ENCODE results near the gene PCDHGA11.
"Not testable (repeated sequence)": the region's sequence is repeated elsewhere in the genome, so short reads cannot be mapped to it uniquely, and the experiment has no call there.

Gene PCDHGA11

DNA sequence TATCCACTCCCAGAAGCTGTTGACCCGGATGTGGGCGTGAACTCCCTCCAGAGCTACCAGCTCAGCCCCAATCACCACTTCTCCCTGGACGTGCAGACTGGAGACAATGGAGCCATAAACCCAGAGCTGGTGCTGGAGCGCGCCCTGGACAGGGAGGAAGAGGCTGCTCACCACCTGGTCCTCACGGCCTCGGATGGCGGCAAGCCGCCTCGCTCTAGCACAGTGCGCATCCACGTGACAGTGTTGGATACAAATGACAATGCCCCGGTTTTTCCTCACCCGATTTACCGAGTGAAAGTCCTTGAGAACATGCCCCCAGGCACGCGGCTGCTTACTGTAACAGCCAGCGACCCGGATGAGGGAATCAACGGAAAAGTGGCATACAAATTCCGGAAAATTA, 27.6 kb upstream of the PCDHGA11 start:
- TF ChIP-seq, protein P1, sequence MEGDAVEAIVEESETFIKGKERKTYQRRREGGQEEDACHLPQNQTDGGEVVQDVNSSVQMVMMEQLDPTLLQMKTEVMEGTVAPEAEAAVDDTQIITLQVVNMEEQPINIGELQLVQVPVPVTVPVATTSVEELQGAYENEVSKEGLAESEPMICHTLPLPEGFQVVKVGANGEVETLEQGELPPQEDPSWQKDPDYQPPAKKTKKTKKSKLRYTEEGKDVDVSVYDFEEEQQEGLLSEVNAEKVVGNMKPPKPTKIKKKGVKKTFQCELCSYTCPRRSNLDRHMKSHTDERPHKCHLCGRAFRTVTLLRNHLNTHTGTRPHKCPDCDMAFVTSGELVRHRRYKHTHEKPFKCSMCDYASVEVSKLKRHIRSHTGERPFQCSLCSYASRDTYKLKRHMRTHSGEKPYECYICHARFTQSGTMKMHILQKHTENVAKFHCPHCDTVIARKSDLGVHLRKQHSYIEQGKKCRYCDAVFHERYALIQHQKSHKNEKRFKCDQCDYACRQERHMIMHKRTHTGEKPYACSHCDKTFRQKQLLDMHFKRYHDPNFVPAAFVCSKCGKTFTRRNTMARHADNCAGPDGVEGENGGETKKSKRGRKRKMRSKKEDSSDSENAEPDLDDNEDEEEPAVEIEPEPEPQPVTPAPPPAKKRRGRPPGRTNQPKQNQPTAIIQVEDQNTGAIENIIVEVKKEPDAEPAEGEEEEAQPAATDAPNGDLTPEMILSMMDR (conservative IDR thresholded peaks at IDR 0.05; ENCODE audit: low read depth, low read length): no peak
- no peak overlapping the region for H3K4me3 ChIP-seq (ENCODE audit: low read length)

DNA sequence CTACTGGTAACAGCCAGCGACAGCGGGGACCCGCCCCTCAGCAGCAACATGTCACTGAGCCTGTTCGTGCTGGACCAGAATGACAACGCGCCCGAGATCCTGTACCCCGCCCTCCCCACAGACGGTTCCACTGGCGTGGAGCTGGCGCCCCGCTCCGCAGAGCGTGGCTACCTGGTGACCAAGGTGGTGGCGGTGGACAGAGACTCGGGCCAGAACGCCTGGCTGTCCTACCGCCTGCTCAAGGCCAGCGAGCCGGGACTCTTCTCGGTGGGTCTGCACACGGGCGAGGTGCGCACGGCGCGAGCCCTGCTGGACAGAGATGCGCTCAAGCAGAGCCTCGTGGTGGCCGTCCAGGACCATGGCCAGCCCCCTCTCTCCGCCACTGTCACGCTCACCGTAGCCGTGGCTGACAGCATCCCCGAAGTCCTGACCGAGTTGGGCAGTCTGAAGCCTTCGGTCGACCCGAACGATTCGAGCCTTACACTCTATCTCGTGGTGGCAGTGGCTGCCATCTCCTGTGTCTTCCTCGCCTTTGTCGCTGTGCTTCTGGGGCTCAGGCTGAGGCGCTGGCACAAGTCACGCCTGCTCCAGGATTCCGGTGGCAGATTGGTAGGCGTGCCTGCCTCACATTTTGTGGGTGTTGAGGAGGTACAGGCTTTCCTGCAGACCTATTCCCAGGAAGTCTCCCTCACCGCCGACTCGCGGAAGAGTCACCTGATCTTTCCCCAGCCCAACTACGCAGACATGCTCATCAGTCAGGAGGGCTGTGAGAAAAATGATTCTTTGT, 26.3 kb upstream of the PCDHGA11 start:
- not testable (repeated sequence) for DNase-seq (ENCODE audit: low read depth); H3K4me3 ChIP-seq (ENCODE audit: low read length)

More for the DNA sequence above, 27.6 kb upstream of the PCDHGA11 start:
- no peak for DNase-seq (ENCODE audit: low read depth)

DNA sequence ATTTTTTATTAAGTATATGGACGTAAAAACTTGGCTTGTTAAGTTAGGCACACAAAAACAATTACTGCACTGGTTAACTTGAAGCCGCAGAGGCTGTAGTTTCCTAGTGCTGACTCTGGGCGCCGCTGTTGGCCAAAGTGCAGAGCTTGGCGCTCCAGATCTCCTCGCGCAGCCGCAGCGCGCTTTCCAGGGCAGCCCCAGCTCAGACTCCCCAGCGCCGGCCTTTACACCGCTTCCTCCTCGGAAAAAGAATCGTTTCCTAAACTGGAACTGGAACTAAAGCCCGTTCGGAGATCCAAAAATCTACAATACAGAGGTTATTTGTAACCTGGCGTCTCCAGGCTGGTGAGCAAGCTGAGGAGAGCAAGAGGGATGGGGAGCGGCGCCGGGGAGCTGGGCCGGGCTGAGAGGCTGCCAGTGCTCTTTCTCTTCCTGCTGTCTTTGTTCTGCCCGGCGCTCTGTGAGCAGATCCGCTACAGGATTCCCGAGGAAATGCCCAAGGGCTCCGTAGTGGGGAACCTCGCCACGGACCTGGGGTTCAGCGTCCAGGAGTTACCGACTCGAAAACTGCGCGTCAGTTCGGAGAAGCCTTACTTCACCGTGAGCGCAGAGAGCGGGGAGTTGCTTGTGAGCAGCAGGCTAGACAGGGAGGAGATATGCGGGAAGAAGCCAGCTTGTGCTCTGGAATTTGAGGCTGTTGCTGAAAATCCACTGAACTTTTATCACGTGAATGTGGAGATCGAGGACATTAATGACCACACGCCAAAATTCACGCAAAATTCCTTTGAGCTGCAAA, 22.9 kb upstream of the PCDHGA11 start, which contains the start of gene PCDHGB5:
PCDHGB5 (plus strand) TSS at position 192 of the 796 bp plus-strand sequence; CDS start at position 373, 181 bp downstream.
- not testable (repeated sequence) for DNase-seq (ENCODE audit: low read depth)

DNA sequence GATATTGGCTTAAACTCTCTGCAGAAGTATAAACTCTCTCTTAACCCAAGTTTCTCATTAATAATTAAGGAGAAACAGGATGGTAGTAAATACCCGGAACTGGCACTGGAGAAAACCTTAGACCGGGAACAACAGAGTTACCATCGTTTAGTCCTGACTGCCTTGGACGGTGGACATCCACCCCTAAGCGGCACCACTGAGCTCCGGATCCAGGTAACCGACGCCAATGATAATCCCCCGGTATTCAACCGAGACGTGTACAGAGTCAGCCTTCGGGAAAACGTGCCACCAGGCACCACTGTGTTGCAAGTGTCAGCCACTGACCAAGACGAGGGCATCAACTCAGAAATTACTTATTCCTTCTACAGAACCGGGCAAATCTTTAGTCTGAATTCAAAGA, 22.2 kb upstream of the PCDHGA11 start:
- TF ChIP-seq, protein P1 (conservative IDR thresholded peaks at IDR 0.05; ENCODE audit: low read depth, low read length): no peak
- H3K4me3 ChIP-seq (ENCODE audit: low read length): no peak overlapping the region
- DNase-seq (ENCODE audit: low read depth): no peak

More for the DNA sequence above, 22.9 kb upstream of the PCDHGA11 start, which contains the start of gene PCDHGB5:
- peak within 1 kb of the TSS; percentile 36 for H3K4me3 ChIP-seq (ENCODE audit: low read length)
- TF ChIP-seq, protein P1 (conservative IDR thresholded peaks at IDR 0.05; ENCODE audit: low read depth, low read length): peak; percentile 56

DNA sequence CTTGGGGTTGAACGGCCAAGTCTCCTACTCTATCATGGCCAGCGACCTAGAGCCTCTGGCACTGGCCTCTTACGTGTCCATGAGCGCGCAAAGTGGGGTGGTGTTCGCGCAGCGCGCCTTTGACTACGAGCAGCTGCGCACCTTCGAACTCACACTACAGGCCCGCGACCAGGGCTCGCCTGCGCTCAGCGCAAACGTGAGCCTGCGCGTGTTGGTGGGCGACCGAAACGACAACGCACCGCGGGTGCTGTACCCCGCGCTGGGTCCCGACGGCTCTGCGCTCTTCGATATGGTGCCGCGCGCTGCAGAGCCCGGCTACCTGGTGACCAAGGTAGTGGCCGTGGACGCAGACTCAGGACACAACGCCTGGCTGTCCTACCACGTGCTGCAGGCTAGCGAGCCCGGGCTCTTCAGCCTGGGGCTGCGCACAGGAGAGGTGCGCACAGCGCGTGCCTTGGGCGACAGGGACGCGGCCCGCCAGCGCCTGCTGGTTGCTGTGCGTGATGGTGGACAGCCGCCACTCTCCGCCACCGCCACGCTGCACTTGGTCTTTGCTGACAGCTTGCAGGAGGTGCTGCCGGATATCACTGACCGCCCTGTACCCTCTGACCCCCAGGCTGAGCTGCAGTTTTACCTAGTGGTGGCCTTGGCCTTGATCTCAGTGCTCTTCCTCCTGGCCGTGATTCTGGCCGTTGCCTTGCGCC, 21.1 kb upstream of the PCDHGA11 start:
- no peak overlapping the region for H3K4me3 ChIP-seq (ENCODE audit: low read length)
- TF ChIP-seq, protein P1 (conservative IDR thresholded peaks at IDR 0.05; ENCODE audit: low read depth, low read length): no peak
- DNase-seq (ENCODE audit: low read depth): no peak

DNA sequence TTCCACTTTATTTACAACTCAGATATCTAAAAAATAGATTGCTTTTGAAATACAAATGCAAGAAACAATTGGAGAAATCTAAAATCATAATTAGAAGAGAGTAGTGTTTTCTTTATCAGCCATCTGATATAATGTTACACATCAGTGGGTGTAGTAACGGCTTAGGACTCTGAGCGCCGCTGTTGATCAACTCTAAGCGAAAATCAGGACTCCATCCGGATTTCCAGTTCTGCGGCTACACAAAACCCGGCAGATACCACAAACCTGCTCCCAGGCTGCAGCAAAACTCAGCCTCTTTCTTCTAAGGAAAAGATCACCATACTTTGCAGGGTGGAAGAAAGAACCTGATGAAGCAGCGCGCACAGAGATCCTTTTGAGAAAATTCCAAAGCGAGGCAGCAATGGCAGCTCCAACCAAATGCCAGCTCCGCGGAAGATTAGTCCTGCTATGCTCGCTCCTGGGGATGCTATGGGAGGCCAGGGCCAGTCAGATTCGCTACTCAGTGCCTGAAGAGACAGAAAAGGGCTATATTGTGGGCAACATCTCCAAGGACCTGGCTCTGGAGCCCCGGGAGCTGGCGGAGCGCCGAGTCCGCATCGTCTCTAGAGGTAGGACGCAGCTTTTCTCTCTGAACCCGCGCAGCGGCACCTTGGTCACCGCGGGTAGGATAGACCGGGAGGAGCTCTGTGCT, 18.2 kb upstream of the PCDHGA11 start, which contains the start of gene PCDHGA9:
PCDHGA9 (plus strand) TSS at position 226 of the 691 bp plus-strand sequence; CDS start at position 401, 175 bp downstream.
- TF ChIP-seq, protein P1 (conservative IDR thresholded peaks at IDR 0.05; ENCODE audit: low read depth, low read length): peak; percentile 55
- peak within 1 kb of the TSS; percentile 29 for H3K4me3 ChIP-seq (ENCODE audit: low read length)
- DNase-seq (ENCODE audit: low read depth): no peak

Data from retinal pigment epithelial cell (primary cell).